Activated CD4-positive, alpha-beta T cell treated with anti-CD3 and anti-CD28 coated beads, Interleukin-2, Interleukin-6, amounts not matched to agents 100 ng/mL and 50 ng/mL, durations not matched to agents 16 hours and 8 hours (primary cell): ENCODE data around the gene TES.

Experiments used
- DNase-seq: peaks from one replicate; pipeline ENCODE4 v3.0.0-alpha.2; 2020

TES gene

GRCh38 chr7:116194115-116194514 lies 16.2 kb upstream of the TES start:
- DNase-seq, result no peak

- no peak for DNase-seq
Observed at GRCh38 chr7:116195451-116195850, 14.9 kb upstream of the TES start.

GRCh38 chr7:116196947-116197346 lies 13.4 kb upstream of the TES start:
- DNase-seq, result no peak

- DNase-seq, result no peak
Observed at GRCh38 chr7:116197360-116197759, 13.0 kb upstream of the TES start.

- no peak for DNase-seq
Observed at GRCh38 chr7:116198748-116199410, 11.5 kb upstream of the TES start.

GRCh38 chr7:116200963-116201362 lies 9.4 kb upstream of the TES start:
- no peak for DNase-seq

- no peak for DNase-seq
Observed at GRCh38 chr7:116206141-116206540, 4.2 kb upstream of the TES start.

GRCh38 chr7:116208919-116209318 lies 1.4 kb upstream of the TES start:
- no peak for DNase-seq

- no peak for DNase-seq
Observed at GRCh38 chr7:116209561-116210070, 723 bp upstream of the TES start.

GRCh38 chr7:116211006-116211912 lies 920 bp downstream of the TES start:
- peak; percentile 87 for DNase-seq

GRCh38 chr7:116211913-116212596 lies 1.7 kb downstream of the TES start:
- no peak for DNase-seq

- DNase-seq, result no peak
Observed at GRCh38 chr7:116212869-116213268, 2.5 kb downstream of the TES start.

GRCh38 chr7:116213361-116214130 lies 3.2 kb downstream of the TES start:
- DNase-seq, result no peak

- no peak for DNase-seq
Observed at GRCh38 chr7:116214921-116215320, 4.6 kb downstream of the TES start.

GRCh38 chr7:116215551-116215950 lies 5.2 kb downstream of the TES start:
- DNase-seq, result no peak

- DNase-seq, result no peak
Observed at GRCh38 chr7:116216956-116217571, 6.7 kb downstream of the TES start.

GRCh38 chr7:116218051-116218645 lies 7.8 kb downstream of the TES start:
- no peak for DNase-seq

- DNase-seq, result no peak
Observed at GRCh38 chr7:116218747-116219146, 8.4 kb downstream of the TES start.

GRCh38 chr7:116219288-116219687 lies 8.9 kb downstream of the TES start:
- DNase-seq, result no peak

- DNase-seq, result no peak
Observed at GRCh38 chr7:116219834-116220233, 9.5 kb downstream of the TES start.

GRCh38 chr7:116222501-116222900 lies 12.2 kb downstream of the TES start:
- no peak for DNase-seq

- DNase-seq, result no peak
Observed at GRCh38 chr7:116223588-116223987, 13.2 kb downstream of the TES start.
